Activated effector memory CD4-positive, alpha-beta T cell treated with anti-CD3 and anti-CD28 coated beads, Interleukin-2, amount 50 U/mL, for 16 hours (primary cell): ENCODE data around the gene RBM18.
A peak's percentile ranks its signal among the peaks of the same experiment; 100 is the strongest.

Experiments used
- DNase-seq: peaks from one replicate; pipeline ENCODE4 v3.0.0-alpha.2; 2020

RBM18 gene, protein sequence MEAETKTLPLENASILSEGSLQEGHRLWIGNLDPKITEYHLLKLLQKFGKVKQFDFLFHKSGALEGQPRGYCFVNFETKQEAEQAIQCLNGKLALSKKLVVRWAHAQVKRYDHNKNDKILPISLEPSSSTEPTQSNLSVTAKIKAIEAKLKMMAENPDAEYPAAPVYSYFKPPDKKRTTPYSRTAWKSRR

GRCh38 chr9:122264360-122265148 is at the start of gene RBM18, which contains the start of gene MRRF:
Gene RBM18 (minus strand): TSS chr9:122264840. CDS start chr9:122261492, 3,348 bp downstream.
Gene MRRF (plus strand): TSS chr9:122264882. CDS start chr9:122270892, 6,010 bp downstream.
- peak; percentile 96 for DNase-seq

GRCh38 chr9:122314165-122314564 is 49.5 kb upstream of the RBM18 start:
- no peak for DNase-seq

- DNase-seq, result no peak
Measured at GRCh38 chr9:122309861-122310260, 45.2 kb upstream of the RBM18 start.

DNA sequence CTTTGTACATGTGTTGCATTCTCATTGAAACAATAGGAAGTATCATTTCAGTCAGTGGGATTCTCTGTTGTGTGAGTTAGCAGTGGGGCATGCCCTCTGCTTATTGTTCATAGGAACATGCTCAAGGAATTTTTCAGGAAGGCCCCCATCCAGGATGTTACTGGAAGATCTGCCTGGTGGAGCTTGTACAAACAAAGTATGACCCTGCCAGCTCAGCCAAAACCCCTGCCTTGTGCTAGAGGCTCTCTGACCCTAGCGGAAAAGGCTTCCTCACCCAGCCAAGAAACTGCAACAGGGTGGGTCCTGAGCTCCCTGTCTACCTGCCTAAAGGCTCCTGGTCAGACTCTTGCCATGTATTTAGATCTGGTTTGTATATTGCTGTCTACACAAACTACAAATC is 43.3 kb upstream of the RBM18 start:
- DNase-seq, result no peak

DNA sequence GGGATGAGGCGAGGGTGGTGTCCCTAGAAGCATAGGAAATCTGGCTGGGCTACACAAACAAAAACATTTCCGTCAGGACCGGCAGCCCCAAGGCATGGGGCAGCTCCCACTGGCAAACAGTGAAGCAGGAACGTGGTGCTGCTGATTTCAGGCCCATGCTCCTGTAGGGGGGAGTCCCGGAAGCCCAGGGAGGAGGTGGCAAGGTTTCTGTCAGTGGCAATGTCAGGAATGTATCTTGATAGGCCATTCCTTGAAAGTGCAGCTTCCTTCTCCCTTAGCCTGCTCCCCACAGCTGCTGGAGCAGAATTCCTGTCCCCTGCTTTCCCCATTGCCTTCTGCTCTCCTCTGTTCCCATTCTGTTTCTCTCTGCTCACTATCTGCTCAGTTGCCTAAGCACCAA is 42.4 kb upstream of the RBM18 start:
- no peak for DNase-seq

GRCh38 chr9:122302237-122303093 is 37.8 kb upstream of the RBM18 start:
- no peak for DNase-seq

GRCh38 chr9:122297512-122297911 is 32.9 kb upstream of the RBM18 start:
- DNase-seq, result no peak

DNA sequence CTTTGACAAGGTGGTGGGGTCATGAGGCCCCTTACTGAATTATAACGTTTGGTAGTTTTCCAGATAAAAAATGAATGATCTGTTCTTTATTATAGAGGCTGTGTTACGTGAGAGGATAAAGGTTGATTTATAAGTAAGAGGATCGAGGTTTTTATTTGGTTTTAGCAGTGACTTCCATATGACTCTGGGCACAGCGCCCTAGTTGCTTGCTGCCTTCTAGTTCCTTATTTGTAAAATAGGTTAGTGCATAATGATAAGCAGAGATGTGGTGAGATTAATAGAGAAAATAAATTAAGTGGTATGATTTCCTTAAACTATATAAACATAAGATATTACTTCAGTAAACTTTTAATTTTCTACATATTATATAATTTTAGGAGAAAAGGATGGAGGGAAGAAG is 29.9 kb upstream of the RBM18 start:
- DNase-seq, result no peak

DNA sequence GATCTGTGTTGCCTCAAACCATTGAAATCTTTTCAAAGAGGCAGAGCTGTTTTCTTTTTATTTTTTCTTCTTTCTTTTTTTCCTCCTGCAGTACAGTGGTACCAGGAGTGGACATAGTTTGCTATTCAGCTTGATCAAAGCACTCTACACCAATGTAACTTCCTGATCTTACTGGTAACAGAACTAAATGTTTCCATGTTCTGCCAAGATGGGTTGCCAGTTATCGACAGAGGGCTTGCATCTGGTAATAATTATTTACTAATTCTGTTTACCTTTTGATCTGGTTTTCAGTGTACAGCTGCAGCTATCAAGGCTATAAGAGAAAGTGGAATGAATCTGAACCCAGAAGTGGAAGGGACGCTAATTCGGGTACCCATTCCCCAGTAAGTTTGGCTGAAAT is 26.8 kb upstream of the RBM18 start:
- no peak for DNase-seq

DNA sequence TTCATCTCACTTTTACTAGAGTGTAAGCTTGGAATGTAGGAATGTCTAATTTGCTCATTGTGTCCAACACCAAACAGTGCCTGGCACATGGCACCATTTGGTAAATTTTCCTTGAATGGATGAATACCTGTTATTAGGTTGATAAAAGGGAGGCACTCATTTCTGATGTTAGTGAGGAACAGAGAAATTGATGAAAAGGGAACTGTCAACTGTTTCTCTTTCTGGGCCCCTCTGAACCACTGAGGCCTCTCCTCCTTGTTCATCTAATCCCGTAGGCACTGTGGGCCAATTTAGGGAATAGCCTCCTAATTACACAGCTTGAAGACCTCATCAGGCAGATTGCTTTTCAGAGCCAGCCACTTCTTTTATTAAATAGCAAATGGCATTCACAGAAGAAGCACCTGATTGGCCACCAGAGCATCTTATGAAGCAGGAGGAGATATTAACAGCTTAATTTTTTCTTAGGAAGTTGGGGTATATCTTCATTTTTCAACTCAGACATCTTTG is 22.6 kb upstream of the RBM18 start:
- DNase-seq, result no peak

- no peak for DNase-seq
Measured at GRCh38 chr9:122286764-122287163, 22.1 kb upstream of the RBM18 start.

DNA sequence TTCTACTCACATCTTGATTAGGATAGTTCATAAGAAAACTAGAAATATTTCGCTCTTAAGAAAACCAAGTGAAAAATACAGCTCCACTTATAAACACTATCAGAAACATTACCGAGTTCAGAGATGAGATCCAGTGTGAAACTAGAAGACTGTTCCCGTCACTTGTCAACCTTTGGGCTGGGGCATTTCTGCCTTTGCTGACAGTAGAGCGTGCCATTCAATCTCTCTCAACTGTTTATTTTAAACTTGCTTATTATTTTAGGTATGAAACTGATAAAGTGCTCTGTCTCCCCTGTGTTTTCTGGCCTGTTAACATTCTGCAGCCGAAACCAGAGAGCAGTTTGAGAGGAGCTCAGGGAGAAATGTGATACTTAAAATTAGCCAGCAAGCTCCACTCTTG is 16.7 kb upstream of the RBM18 start:
- no peak for DNase-seq

GRCh38 chr9:122277285-122277897 is 12.8 kb upstream of the RBM18 start:
- no peak for DNase-seq

DNA sequence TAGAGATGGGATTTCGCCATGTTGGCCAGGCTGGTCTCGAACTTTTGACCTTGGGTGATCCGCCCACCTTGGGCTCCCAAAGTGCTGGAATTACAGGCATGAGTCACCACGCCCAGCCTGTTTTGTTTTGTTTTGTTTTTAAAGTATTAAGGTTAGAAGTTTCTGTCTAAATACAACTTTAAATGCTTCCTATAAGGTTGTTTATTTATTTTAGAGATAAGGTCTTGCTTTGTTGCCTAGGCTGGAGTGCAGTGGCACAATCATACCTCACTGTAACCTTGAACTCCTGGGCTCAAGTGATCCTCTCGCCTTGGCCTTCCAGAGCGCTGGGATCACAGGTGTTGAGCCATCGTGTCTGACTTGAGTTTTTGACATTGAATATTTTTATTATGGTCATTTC is 11.5 kb upstream of the RBM18 start:
- no peak for DNase-seq

DNA sequence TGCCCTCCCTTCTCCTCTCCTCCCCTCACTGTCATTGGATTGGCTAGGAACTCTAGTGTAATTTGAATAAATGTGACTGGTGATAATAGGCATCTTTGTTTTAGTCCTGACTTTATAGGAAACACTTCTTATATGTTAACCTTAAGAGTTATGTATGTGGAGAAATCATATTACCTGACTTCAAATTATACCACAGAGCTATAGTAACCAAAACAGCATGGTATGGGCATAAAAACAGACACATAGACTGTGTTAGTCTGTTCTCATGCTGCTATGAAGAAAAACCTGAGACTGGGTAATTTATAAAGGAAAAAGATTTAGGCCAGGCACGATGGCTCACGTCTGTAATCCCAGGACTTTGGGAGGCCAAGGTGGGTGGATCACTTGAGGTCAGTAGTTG is 9.4 kb upstream of the RBM18 start:
- no peak for DNase-seq

DNA sequence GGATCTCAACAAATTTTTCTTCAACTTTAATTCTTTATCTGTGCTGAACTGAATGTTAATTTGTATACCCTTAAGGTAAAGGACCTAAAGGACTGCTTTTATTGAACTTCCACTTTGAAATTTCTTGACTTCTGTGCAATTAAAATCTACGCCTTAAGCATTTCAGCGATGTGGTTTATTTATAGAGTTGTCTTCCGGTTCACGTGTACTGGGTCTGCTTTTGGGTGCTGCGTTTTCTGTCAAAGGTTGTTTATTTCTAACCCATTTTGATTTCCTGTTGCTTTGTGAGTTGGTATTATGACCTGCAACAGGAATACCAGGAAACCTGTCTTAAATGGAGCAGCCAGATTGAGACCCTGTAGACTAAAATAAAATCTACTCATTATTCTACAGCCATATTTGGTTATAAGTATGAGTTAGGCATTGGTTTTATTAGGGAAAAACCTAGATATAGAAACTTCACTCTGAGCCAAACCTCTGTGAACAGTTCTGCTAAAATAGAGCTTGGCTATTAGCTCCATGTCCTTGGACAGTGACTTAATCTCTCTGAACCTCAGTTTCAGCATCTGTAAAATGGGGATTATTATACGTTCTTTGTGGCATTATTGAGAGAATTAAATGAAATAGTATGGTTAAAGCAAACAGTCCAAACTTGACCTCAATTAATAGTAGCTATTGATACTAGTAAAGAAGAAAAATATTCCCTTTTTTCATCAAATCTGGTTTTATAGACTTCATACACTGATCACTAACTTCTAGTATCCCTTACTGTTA is 3.6 kb upstream of the RBM18 start:
- no peak for DNase-seq

DNA sequence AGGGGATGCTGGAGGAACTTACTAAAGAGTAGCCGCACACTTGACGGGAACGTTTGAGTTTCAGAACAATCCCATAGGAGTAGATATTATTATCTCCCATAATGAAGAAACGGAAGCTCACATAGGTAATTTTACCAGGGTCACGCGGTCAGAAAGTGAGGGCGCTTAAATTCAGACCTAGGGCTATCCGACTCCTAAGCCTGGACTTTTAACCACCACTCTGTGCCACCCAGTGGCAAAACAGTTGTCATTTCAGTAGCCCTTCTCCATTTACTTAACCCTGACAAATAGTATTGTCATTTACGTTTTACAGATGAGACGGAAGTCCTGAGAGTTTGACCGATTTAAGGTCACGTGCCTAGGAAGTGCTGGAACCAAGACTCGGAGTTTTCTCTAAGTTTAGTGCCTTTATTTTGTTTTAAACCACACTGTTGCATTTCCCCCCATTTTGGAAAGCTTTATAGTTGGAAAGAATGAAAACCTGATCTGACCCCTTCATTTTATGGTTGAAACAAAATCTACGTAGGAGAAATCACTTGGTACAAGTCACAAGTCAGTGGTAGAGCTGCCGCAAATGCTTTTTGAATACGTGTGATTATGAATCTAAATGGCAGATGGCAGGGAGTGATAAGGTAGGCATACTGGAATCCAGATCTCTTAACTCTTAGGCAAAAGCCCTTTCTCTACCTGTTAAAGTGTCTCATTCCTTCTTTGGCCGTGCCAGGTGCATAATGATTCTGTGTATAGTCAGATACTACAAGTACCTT is 692 bp upstream of the RBM18 start:
- DNase-seq, result no peak

- no peak for DNase-seq
Measured at GRCh38 chr9:122263699-122264349, 816 bp downstream of the RBM18 start.

GRCh38 chr9:122262073-122262472 is 2.6 kb downstream of the RBM18 start:
- DNase-seq, result no peak

GRCh38 chr9:122261469-122261881 is 3.2 kb downstream of the RBM18 start:
- no peak for DNase-seq
